GM12878 (cell line): ENCODE measurements around the gene CCDC12. TPM values are rescaled to one million over a fixed set of nuclear protein-coding genes. Genes with fewer than 3 reads are reported as not detected.

Experiments
- ATAC-seq: fragments of 200-7000 bp; cut with Tn5 transposase; 3 replicates; pipeline ENCODE4 v1.9.1; 2020; ENCODE audit warnings: mild to moderate bottlenecking, moderate library complexity
- BruUV-seq: library from RNA; stranded (reverse); fragments of 400-500 nt; replicated peaks from 2 replicates; lab custom pipeline; 2021; lab: Mats Ljungman, UMichigan
- CTCF ChIA-PET: fragments of 300-600 bp; sonication (Branson Sonifier 250); formaldehyde crosslinking; extraction: SDS; loops from one replicate; lab custom pipeline; 2021; ENCODE audit warnings: inconsistent platforms; lab: Yijun Ruan, JAX
- POLR2A ChIA-PET: fragments of 350-600 bp; formaldehyde crosslinking; extraction: SDS; loops from one replicate; lab custom pipeline; 2021; ENCODE audit warnings: inconsistent platforms; lab: Charles Lee
- RAD21 ChIA-PET: fragments of 300-600 bp; sonication (Branson Sonifier 250); formaldehyde crosslinking; loops from one replicate; lab custom pipeline; 2023; ENCODE audit warnings: antibody characterized with exemption; ENCODE audit not compliant: unreplicated experiment; lab: Charles Lee
- SMC1A ChIA-PET: fragments of 300-600 bp; sonication (Branson Sonifier 250); formaldehyde crosslinking; loops from one replicate; lab custom pipeline; 2023; ENCODE audit not compliant: unreplicated experiment, uncharacterized antibody; lab: Charles Lee
- DNase-seq: peaks from one replicate; pipeline ENCODE4 v3.0.0-alpha.2; 2011; ENCODE audit warnings: low read depth, low spot score
- FAIRE-seq: peaks from 3 replicates; lab custom pipeline; 2011; peaks lifted over from hg19 to GRCh38; lab: Jason Lieb, UNC
- H2AFZ ChIP-seq: 2 replicates; pipeline ENCODE4 v1.6.0; 2011; ENCODE audit warnings: low read depth, low read length, control low read depth; ENCODE audit not compliant: control insufficient read depth
- H3K27ac ChIP-seq: 2 replicates; pipeline ENCODE4 v1.5.1; 2011; ENCODE audit warnings: control low read depth; ENCODE audit not compliant: control insufficient read depth, insufficient read depth
- H3K27me3 ChIP-seq, 2 experiments: replicated peaks in 1 of 2; 2 replicates each; pipeline versions ENCODE4 v1.6.0 to v1.6.1; 2011; ENCODE audit warnings: low read length in 1 of 2; ENCODE audit not compliant: control insufficient read depth in 2 of 2, insufficient read depth in 2 of 2
- H3K36me3 ChIP-seq, 2 experiments: 2 replicates each; pipeline ENCODE4 v1.5.1; 2011; ENCODE audit warnings: low read length in 1 of 2; ENCODE audit not compliant: control insufficient read depth in 2 of 2, insufficient read depth in 2 of 2
- H3K4me1 ChIP-seq: 2 replicates; pipeline ENCODE4 v1.6.1; 2011; ENCODE audit warnings: mild to moderate bottlenecking, low read length, moderate library complexity, mixed read lengths; ENCODE audit not compliant: control insufficient read depth, insufficient read depth
- H3K4me2 ChIP-seq: 2 replicates; pipeline ENCODE4 v1.6.0; 2011; ENCODE audit warnings: control low read depth; ENCODE audit not compliant: control insufficient read depth, insufficient read depth
- H3K4me3 ChIP-seq: fragments of 200-600 bp; sonication (generic); 2 replicates; pipeline ENCODE4 v1.5.1; 2016
- H3K79me2 ChIP-seq: 2 replicates; pipeline ENCODE4 v1.6.0; 2011; ENCODE audit warnings: low read length; ENCODE audit not compliant: control insufficient read depth, insufficient read depth
- H3K9ac ChIP-seq: 2 replicates; pipeline ENCODE4 v1.8.0; 2011; ENCODE audit warnings: low read length, control low read depth, mixed read lengths; ENCODE audit not compliant: control insufficient read depth, insufficient read depth
- H3K9me3 ChIP-seq: replicated peaks from 3 replicates; pipeline ENCODE4 v1.5.1; 2011; ENCODE audit warnings: mild to moderate bottlenecking, low read length; ENCODE audit not compliant: control insufficient read depth, insufficient read depth
- H4K20me1 ChIP-seq: 2 replicates; pipeline ENCODE4 v1.6.0; 2011; ENCODE audit not compliant: control insufficient read depth, insufficient read depth
- BCL11A ChIP-seq: IDR thresholded peaks from 2 replicates; pipeline ENCODE4 v1.6.1; 2011; ENCODE audit warnings: low read depth, low read length
- BCLAF1 ChIP-seq: fragments of 450-650 bp; IDR thresholded peaks from 2 replicates; pipeline ENCODE4 v1.6.1; 2017; ENCODE audit warnings: antibody characterized with exemption, mild to moderate bottlenecking, moderate library complexity
- BMI1 ChIP-seq: fragments of 450-650 bp; IDR thresholded peaks from 2 replicates; pipeline ENCODE4 v1.6.1; 2016; ENCODE audit warnings: mild to moderate bottlenecking, moderate library complexity, borderline replicate concordance
- ELK1 ChIP-seq: IDR thresholded peaks from 2 replicates; pipeline ENCODE4 v1.6.1; 2012; ENCODE audit warnings: low read depth, low read length, improper control_type of control experiment
- FOS ChIP-seq: IDR thresholded peaks from 3 replicates; pipeline ENCODE4 v1.6.1; 2011; ENCODE audit warnings: borderline replicate concordance; ENCODE audit not compliant: insufficient read length; ENCODE audit errors: extremely low read depth
- FOXM1 ChIP-seq: IDR thresholded peaks from 2 replicates; pipeline ENCODE4 v1.6.1; 2012; ENCODE audit warnings: low read depth, mild to moderate bottlenecking, inconsistent platforms, low read length, moderate library complexity
- HDAC2 ChIP-seq: fragments of 200-600 bp; sonication (generic); IDR thresholded peaks from 2 replicates; pipeline ENCODE4 v1.6.1; 2017
- NKRF ChIP-seq: fragments of 450-650 bp; conservative IDR thresholded peaks from 2 replicates; pipeline ENCODE4 v1.6.1; 2017; ENCODE audit warnings: mild to moderate bottlenecking, moderate library complexity
- PML ChIP-seq: IDR thresholded peaks from 2 replicates; pipeline ENCODE4 v1.6.1; 2012; ENCODE audit warnings: low read length, inconsistent platforms
- POU2F2 ChIP-seq: IDR thresholded peaks from 3 replicates; pipeline ENCODE4 v1.6.1; 2011; ENCODE audit warnings: low read depth, mild to moderate bottlenecking, low read length, borderline replicate concordance
- RUNX3 ChIP-seq: IDR thresholded peaks from 2 replicates; pipeline ENCODE4 v1.6.1; 2012; ENCODE audit warnings: low read length, inconsistent platforms
- SPI1 ChIP-seq: IDR thresholded peaks from 2 replicates; pipeline ENCODE4 v1.6.1; 2011; ENCODE audit warnings: low read depth, mild to moderate bottlenecking, low read length, moderate library complexity, borderline replicate concordance; ENCODE audit not compliant: insufficient read depth
- SREBF2 ChIP-seq: IDR thresholded peaks from 2 replicates; pipeline ENCODE4 v1.6.1; 2012; ENCODE audit warnings: mild to moderate bottlenecking, low read length
- STAT3 ChIP-seq: IDR thresholded peaks from 2 replicates; pipeline ENCODE4 v1.6.1; 2011; ENCODE audit warnings: low read depth, low read length, improper control_type of control experiment
- ZBED1 ChIP-seq: IDR thresholded peaks from 2 replicates; pipeline ENCODE4 v1.6.1; 2016; ENCODE audit warnings: borderline replicate concordance
- WGBS: methylation state at CpG from one replicate; pipeline ENCODE4 v1.1.6; 2016; ENCODE audit warnings: low lambda C conversion rate; ENCODE audit not compliant: insufficient replicate concordance, insufficient coverage; ENCODE audit errors: missing lambda C conversion rate; 5-methylcytosine and 5-hydroxymethylcytosine counted together
- in situ Hi-C: fragments of 300-500 bp; cut with MboI; formaldehyde crosslinking; loops from 9 replicates; pipeline ENCODE4 v1.14.3; 2018; ENCODE audit warnings: mixed read lengths
- intact Hi-C: fragments of 100-400 bp; cut with micrococcal nuclease; formaldehyde crosslinking; loops from one replicate; pipeline ENCODE4 v1.14.2; 2022; ENCODE audit not compliant: unreplicated experiment
- polyA plus RNA-seq, 11 experiments: library from polyadenylated mRNA; depleted of rRNA in 4 of 11; unstranded in 6 of 11; stranded (reverse) in 5 of 11; fragments of >200 nt; fragmentation: Nextera tagmentation in 4 of 11; fragmentation: Illumina TruSeq in 1 of 11; extraction: Ambion mirVana in 4 of 11; extraction: Trizol in 1 of 11; gene quantifications; 1 replicate in 1 of 11; 2 replicates in 10 of 11; pipeline versions ENCODE4 v1.2.1 to v1.2.3, GENCODE V29; 2011 to 2016; ENCODE audit warnings: inconsistent platforms in 2 of 11, missing spikeins in 2 of 11, low read depth in 1 of 11
- total RNA-seq, 4 experiments: library from RNA; depleted of rRNA in 3 of 4; stranded (reverse); fragments of >200 nt in 3 of 4; fragmentation: Illumina TruSeq in 1 of 4; extraction: Trizol in 1 of 4; gene quantifications; 2 replicates each; pipeline versions ENCODE4 v1.2.1 to v1.2.3, GENCODE V29; 2013 to 2021

Gene CCDC12
- total and polyA plus RNA-seq, 10 of the 15 experiments (the other 5 are each of a cell fraction or from before 2014, with no cell fraction given): 9.2 to 91.4 (median 61.3) TPM

GRCh38 chr3:46887980-46888494, 88.5 kb downstream of the CCDC12 start (continued):
- no peak for TF ChIP-seq NKRF
- no peak for TF ChIP-seq SPI1
- TF ChIP-seq, all 136 proteins: peak for 0

GRCh38 chr3:46885612-46886011, 90.9 kb downstream of the CCDC12 start:
- intact Hi-C loops: no loop called here
- 59% methylated on average over 3 of the region's 3 CpGs for WGBS
- no peak overlapping the region for H3K9ac ChIP-seq
- CTCF ChIA-PET: interaction anchor here (1.1 kb wide), 1 partner anchor 10 kb away, joined by 6 read pairs; no protein-coding TSS in a partner anchor
- TF ChIP-seq HDAC2 (no peak), PML (no peak), POU2F2 (no peak), STAT3 (no peak), FOS (no peak), SREBF2 (no peak), NKRF (no peak), BCL11A (no peak), BMI1 (no peak), FOXM1 (no peak), RUNX3 (no peak), BCLAF1 (no peak), ELK1 (no peak), ZBED1 (no peak)
- TF ChIP-seq, all 136 proteins: peak for 0
- ChIA-PET RAD21 (no interaction called here), SMC1A (interaction anchor here (1.4 kb wide), 1 partner anchor 12 kb away, joined by 3 read pairs; no protein-coding TSS in a partner anchor), POLR2A (no interaction called here)
- H2AFZ ChIP-seq: no peak overlapping the region
- H3K9me3 ChIP-seq: no peaks in the 10 kb centered on the region
- ATAC-seq (no peak), DNase-seq (no peak), FAIRE-seq (no peak)
- no peaks in the 10 kb centered on the region for H3K79me2 ChIP-seq
- H3K4me1 ChIP-seq: no peaks in the 10 kb centered on the region
- no peak overlapping the region for H3K4me3 ChIP-seq
- H3K27ac ChIP-seq: no peak overlapping the region
- H4K20me1 ChIP-seq: no peaks in the 10 kb centered on the region
- H3K36me3 ChIP-seq: no peaks in the 10 kb centered on the region
- in situ Hi-C loops: no loop called here
- H3K4me2 ChIP-seq: no peak overlapping the region
- BruUV-seq: no TSS peak
- peaks cover 11 to 15% of the 10 kb centered on the region in 2 experiments for H3K27me3 ChIP-seq
